ENCODE measurements around the gene RDH8.

RDH8 gene

DNA sequence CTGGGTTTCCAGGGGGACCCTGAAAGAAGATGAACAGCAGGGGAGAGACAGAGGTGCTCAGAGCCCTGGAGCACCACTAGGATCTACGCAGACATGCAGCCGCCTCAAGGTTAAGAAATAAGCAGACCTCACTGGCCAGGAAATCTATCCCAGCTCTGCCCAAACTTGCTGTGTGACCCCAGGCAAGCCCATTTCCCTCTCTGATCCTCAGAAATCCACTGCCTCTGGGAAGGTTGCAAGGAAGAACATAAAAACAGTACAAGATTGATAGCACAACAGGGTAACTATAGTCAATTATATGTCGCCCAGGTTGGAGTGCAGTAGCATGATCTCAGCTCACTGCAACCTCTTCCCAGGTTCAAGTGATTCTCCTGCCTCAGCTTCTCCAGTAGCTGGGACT is 23.8 kb upstream of the RDH8 start:
- TF ChIP-seq SP1 (IDR thresholded peaks at IDR 0.05) (no peak), NFRKB (IDR thresholded peaks at IDR 0.05) (no peak), TARDBP (IDR thresholded peaks at IDR 0.05) (no peak), HDGF (IDR thresholded peaks at IDR 0.05; ENCODE audit: borderline replicate concordance) (no peak), SUZ12 (IDR thresholded peaks at IDR 0.05) (no peak), ARNT (IDR thresholded peaks at IDR 0.05) (no peak), FOXA1 (IDR thresholded peaks at IDR 0.05) (no peak)
- no peak for DNase-seq (ENCODE audit: extremely low spot score)
- ChIA-PET CTCF (interaction anchor here (0.6 to 1.7 kb wide), 3 partner anchors 9 to 126 kb away, joined by 3 to 6 read pairs (median 4); no protein-coding TSS in a partner anchor), POLR2A (no interaction called here)

DNA sequence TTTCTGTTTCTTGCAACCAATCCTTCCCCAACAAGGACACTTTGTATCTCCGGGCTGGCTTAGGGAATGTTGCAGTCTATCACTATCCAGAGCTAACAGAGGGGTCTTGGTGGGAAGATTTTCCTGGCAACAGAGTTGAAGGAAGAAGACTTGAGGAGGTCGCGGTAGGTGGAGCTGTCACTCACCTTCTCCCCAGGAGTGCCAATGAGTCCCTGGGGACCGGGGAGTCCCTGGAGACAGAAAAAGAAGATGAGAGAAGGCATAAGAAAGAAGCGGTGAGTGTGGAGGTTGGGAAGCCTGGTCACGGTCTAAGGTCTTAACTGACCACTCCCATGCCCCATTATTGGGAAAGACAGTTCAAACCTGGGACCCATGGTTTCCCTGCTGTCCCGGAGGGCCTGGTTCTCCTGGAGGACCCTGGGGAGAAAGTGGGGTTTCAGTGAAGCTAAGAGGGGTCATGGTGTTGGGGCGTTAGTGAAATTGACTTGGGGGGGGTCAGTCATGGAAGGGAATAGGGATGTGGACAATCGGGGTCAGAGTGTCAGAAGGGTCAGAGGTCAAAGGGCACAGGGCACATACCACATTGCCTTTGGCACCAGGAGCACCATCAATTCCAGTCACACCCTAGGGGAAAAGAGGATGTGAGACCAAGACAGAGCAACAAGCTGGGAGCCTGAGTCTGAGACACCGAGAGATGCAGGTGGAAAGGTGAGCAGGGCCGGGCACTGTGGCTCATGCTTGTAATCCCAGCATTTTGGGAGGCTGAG is 21.7 kb upstream of the RDH8 start:
- POLR2A ChIA-PET: no interaction called here
- no peak for DNase-seq (ENCODE audit: extremely low spot score)
- CTCF ChIA-PET: no interaction called here
- TF ChIP-seq SUZ12 (IDR thresholded peaks at IDR 0.05) (no peak), ELF4 (IDR thresholded peaks at IDR 0.05) (no peak), TARDBP (IDR thresholded peaks at IDR 0.05) (no peak), FOXK2 (IDR thresholded peaks at IDR 0.05) (no peak), NFRKB (IDR thresholded peaks at IDR 0.05) (no peak)
- TF ChIP-seq, protein P1, sequence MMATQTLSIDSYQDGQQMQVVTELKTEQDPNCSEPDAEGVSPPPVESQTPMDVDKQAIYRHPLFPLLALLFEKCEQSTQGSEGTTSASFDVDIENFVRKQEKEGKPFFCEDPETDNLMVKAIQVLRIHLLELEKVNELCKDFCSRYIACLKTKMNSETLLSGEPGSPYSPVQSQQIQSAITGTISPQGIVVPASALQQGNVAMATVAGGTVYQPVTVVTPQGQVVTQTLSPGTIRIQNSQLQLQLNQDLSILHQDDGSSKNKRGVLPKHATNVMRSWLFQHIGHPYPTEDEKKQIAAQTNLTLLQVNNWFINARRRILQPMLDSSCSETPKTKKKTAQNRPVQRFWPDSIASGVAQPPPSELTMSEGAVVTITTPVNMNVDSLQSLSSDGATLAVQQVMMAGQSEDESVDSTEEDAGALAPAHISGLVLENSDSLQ (IDR thresholded peaks at IDR 0.05): no peak; the same call in 1 of the 2 replicates

DNA sequence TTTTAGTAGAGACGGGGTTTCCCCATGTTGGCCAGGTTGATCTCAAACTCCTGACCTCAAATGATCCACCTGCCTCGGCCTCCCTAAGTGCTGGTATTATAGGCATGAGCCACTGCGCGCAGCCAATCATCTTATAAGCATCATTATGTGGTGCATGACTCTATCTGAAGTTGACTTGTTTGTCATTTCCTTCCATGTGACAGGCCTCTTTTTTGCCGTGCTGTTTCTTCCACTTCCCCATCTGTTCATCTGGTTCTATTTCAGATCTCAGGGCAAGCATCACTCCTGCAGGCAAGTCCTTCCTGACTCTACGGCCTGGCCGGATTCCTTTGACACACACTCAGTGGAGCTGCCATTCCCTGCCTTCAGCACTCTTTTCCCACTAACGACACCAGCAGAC is 18.2 kb upstream of the RDH8 start:
- DNase-seq (ENCODE audit: extremely low spot score): no peak
- CTCF ChIA-PET: interaction anchor here (1.1 kb wide), 1 partner anchor 32 kb away, joined by 3 read pairs; no protein-coding TSS in a partner anchor
- TF ChIP-seq FOXM1 (IDR thresholded peaks at IDR 0.05; ENCODE audit: borderline replicate concordance) (no peak), TARDBP (IDR thresholded peaks at IDR 0.05) (no peak), FOXK2 (IDR thresholded peaks at IDR 0.05) (no peak), SUZ12 (IDR thresholded peaks at IDR 0.05) (no peak), SP1 (IDR thresholded peaks at IDR 0.05) (no peak), ARNT (IDR thresholded peaks at IDR 0.05) (no peak), NFRKB (IDR thresholded peaks at IDR 0.05) (no peak), HDGF (IDR thresholded peaks at IDR 0.05; ENCODE audit: borderline replicate concordance) (no peak), L3MBTL2 (conservative IDR thresholded peaks at IDR 0.05) (no peak), CTBP1 (IDR thresholded peaks at IDR 0.05; ENCODE audit: borderline replicate concordance) (no peak), ZNF384 (IDR thresholded peaks at IDR 0.05) (no peak)
- TF ChIP-seq, protein P1 (IDR thresholded peaks at IDR 0.05): no peak

DNA sequence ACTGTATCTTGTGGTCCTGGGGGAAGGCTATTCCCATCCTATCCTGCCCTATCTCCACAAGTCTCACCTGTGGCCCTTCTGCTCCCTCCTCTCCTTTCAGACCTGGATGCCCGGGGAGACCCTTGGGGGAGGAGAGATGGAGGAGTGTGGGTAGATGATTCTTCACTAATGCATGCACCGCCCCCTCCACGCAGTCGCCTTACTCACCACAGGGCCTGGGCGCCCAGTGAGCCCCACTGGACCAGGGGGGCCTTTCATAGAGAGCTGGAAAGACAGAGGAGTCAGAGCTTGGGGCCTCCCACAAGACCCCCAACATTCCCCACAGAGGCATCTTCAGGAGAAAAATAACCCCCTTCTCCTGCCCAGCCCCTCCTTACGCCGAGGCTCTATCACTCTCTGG is 17.3 kb upstream of the RDH8 start:
- no peak for TF ChIP-seq TARDBP (IDR thresholded peaks at IDR 0.05)
- TF ChIP-seq BHLHE40 (IDR thresholded peaks at IDR 0.05; ENCODE audit: borderline replicate concordance): no peak
- no peak for TF ChIP-seq L3MBTL2 (conservative IDR thresholded peaks at IDR 0.05)
- no peak for TF ChIP-seq FOXM1 (IDR thresholded peaks at IDR 0.05; ENCODE audit: borderline replicate concordance)
- TF ChIP-seq FOXK2 (IDR thresholded peaks at IDR 0.05): no peak
- no peak for TF ChIP-seq ELF4 (IDR thresholded peaks at IDR 0.05)
- TF ChIP-seq, protein P1 (IDR thresholded peaks at IDR 0.05): no peak
- TF ChIP-seq ZNF384 (IDR thresholded peaks at IDR 0.05): no peak
- no peak for TF ChIP-seq SUZ12 (IDR thresholded peaks at IDR 0.05)
- no peak for TF ChIP-seq FOXA1 (IDR thresholded peaks at IDR 0.05)
- no peak for TF ChIP-seq NFRKB (IDR thresholded peaks at IDR 0.05)
- no peak for TF ChIP-seq LEF1 (IDR thresholded peaks at IDR 0.05; ENCODE audit: borderline replicate concordance)
- TF ChIP-seq CTBP1 (IDR thresholded peaks at IDR 0.05; ENCODE audit: borderline replicate concordance): no peak
- TF ChIP-seq SP1 (IDR thresholded peaks at IDR 0.05): no peak
- no peak for TF ChIP-seq ARNT (IDR thresholded peaks at IDR 0.05)
- TF ChIP-seq HDGF (IDR thresholded peaks at IDR 0.05; ENCODE audit: borderline replicate concordance): no peak
- POLR2A ChIA-PET: no interaction called here
- CTCF ChIA-PET: no interaction called here
- DNase-seq (ENCODE audit: extremely low spot score): no peak

More for the DNA sequence above, 18.2 kb upstream of the RDH8 start:
- POLR2A ChIA-PET: no interaction called here

DNA sequence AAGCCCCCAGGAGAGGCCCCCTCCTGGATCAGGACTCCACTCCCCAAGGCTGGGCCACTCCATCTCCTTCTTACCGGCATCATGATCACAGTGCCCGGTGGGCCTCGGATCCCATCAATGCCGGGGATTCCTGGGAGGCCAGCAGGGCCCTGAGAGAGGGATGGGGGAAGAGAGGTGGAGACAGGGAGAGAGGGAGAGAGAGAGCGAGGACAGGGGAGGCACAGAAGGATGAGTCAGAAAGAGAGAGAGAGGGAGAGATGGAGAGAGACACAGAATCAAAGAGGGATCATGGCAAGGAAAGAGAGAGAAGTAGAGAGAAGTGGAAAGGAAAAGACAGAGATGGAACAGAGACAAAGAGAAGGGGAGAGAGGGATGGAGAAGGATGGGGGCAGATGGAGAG is 16.7 kb upstream of the RDH8 start:
- CTCF ChIA-PET: no interaction called here
- TF ChIP-seq LEF1 (IDR thresholded peaks at IDR 0.05; ENCODE audit: borderline replicate concordance): no peak
- no peak for TF ChIP-seq CTBP1 (IDR thresholded peaks at IDR 0.05; ENCODE audit: borderline replicate concordance)
- TF ChIP-seq FOXM1 (IDR thresholded peaks at IDR 0.05; ENCODE audit: borderline replicate concordance): no peak
- TF ChIP-seq SUZ12 (IDR thresholded peaks at IDR 0.05): no peak
- TF ChIP-seq FOXA1 (IDR thresholded peaks at IDR 0.05): no peak
- no peak for TF ChIP-seq HDGF (IDR thresholded peaks at IDR 0.05; ENCODE audit: borderline replicate concordance)
- TF ChIP-seq ELF4 (IDR thresholded peaks at IDR 0.05): no peak
- TF ChIP-seq TARDBP (IDR thresholded peaks at IDR 0.05): no peak
- TF ChIP-seq, protein P1 (IDR thresholded peaks at IDR 0.05): no peak
- TF ChIP-seq ZNF384 (IDR thresholded peaks at IDR 0.05): no peak
- TF ChIP-seq SP1 (IDR thresholded peaks at IDR 0.05): no peak
- TF ChIP-seq FOXK2 (IDR thresholded peaks at IDR 0.05): no peak
- no peak for TF ChIP-seq L3MBTL2 (conservative IDR thresholded peaks at IDR 0.05)
- POLR2A ChIA-PET: no interaction called here
- DNase-seq (ENCODE audit: extremely low spot score): no peak

Measured in HEK293T (cell line).